Measurements from ENCODE around the gene ATE1.

ATE1 gene

GRCh38 chr10:121741248-121741792, 186.5 kb downstream of the ATE1 start:
- TF ChIP-seq CTCF (IDR thresholded peaks at IDR 0.05; ENCODE audit: control insufficient read depth, insufficient read depth, low read depth, low read length, missing control alignments) = no peak
- DNase-seq (ENCODE audit: low read depth) = no peak
- H3K4me3 ChIP-seq (ENCODE audit: control insufficient read depth, low read depth, low read length) = no peak overlapping the region

- no peak overlapping the region for H3K4me3 ChIP-seq (ENCODE audit: control insufficient read depth, low read depth, low read length)
- no peak for TF ChIP-seq CTCF (IDR thresholded peaks at IDR 0.05; ENCODE audit: control insufficient read depth, insufficient read depth, low read depth, low read length, missing control alignments)
- no peak for DNase-seq (ENCODE audit: low read depth)
These were observed 187.8 kb downstream of the ATE1 start for GRCh38 chr10:121740069-121740468.

GRCh38 chr10:121739114-121739513, 188.7 kb downstream of the ATE1 start:
- no peak for DNase-seq (ENCODE audit: low read depth)
- TF ChIP-seq CTCF (IDR thresholded peaks at IDR 0.05; ENCODE audit: control insufficient read depth, insufficient read depth, low read depth, low read length, missing control alignments) = no peak

GRCh38 chr10:121736315-121737130, 191.3 kb downstream of the ATE1 start:
- DNase-seq (ENCODE audit: low read depth) = no peak
- no peak overlapping the region for H3K4me3 ChIP-seq (ENCODE audit: control insufficient read depth, low read depth, low read length)
- no peak for TF ChIP-seq CTCF (IDR thresholded peaks at IDR 0.05; ENCODE audit: control insufficient read depth, insufficient read depth, low read depth, low read length, missing control alignments)

More at GRCh38 chr10:121739114-121739513, 188.7 kb downstream of the ATE1 start:
- H3K4me3 ChIP-seq (ENCODE audit: control insufficient read depth, low read depth, low read length) = no peak overlapping the region

GRCh38 chr10:121735263-121735662, 192.6 kb downstream of the ATE1 start:
- DNase-seq (ENCODE audit: low read depth) = no peak
- TF ChIP-seq CTCF (IDR thresholded peaks at IDR 0.05; ENCODE audit: control insufficient read depth, insufficient read depth, low read depth, low read length, missing control alignments) = no peak

GRCh38 chr10:121734589-121735045, 193.2 kb downstream of the ATE1 start:
- peak; percentile 77 for TF ChIP-seq CTCF (IDR thresholded peaks at IDR 0.05; ENCODE audit: control insufficient read depth, insufficient read depth, low read depth, low read length, missing control alignments)
- no peak overlapping the region for H3K4me3 ChIP-seq (ENCODE audit: control insufficient read depth, low read depth, low read length)
- no peak for DNase-seq (ENCODE audit: low read depth)

More at GRCh38 chr10:121735263-121735662, 192.6 kb downstream of the ATE1 start:
- H3K4me3 ChIP-seq (ENCODE audit: control insufficient read depth, low read depth, low read length) = no peak overlapping the region

All from AG09309 (cell line).